Measurements from ENCODE around the gene UNC119. TPM values are rescaled to one million over a fixed set of nuclear protein-coding genes. Genes with fewer than 3 reads are reported as not detected.
A peak's percentile ranks its signal among the peaks of the same experiment; 100 is the strongest.

The UNC119 gene
- total and polyA plus RNA-seq, 2 of the 13 experiments (the other 11 are each of a cell fraction or from before 2014, with no cell fraction given): 10.4 to 63.1 TPM

DNA sequence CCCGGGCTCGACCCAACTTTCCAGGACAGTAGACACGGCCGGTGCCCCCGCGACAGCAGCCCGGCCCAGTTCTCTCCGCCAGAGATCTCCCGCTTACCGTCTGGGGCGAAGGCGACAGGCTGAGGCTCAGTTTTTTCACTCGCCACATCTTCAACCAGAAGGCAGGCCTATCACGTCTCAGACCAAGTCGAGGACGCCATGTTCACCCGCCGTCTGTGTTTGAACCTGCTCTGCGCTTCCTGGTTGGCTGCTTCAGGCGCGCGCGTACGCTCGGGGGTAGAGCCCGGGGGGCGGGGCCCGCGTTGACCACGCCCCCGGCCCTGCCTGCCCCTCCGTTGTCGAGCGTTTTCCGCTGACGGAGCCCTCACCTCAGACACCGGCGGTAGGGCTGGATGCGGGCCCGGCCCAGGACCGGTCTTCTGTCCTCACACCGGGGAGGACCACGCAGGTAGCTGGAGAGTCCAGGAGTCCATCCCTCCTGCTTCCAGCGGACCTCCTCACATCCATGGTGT is 46.4 kb upstream of the UNC119 start, which contains the start of gene SPAG5 (continued):
- TF ChIP-seq, protein P1, sequence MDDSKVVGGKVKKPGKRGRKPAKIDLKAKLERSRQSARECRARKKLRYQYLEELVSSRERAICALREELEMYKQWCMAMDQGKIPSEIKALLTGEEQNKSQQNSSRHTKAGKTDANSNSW (CRISPR knock-in tag; IDR thresholded peaks at IDR 0.05; ENCODE audit: borderline replicate concordance): no peak
- TF ChIP-seq JARID2 (CRISPR knock-in tag; IDR thresholded peaks at IDR 0.05; ENCODE audit: insufficient replicate concordance) (no peak), MED8 (CRISPR knock-in tag; IDR thresholded peaks at IDR 0.05; ENCODE audit: insufficient replicate concordance) (peak; percentile 78), ZNF326 (CRISPR knock-in tag; IDR thresholded peaks at IDR 0.05; ENCODE audit: borderline replicate concordance) (no peak), ZNF563 (CRISPR knock-in tag; IDR thresholded peaks at IDR 0.05) (peak; percentile 65; the same call in 1 of the 2 replicates), ZNF879 (CRISPR knock-in tag; IDR thresholded peaks at IDR 0.05) (no peak), YEATS2 (CRISPR knock-in tag; IDR thresholded peaks at IDR 0.05; ENCODE audit: borderline replicate concordance) (no peak), FLYWCH1 (CRISPR knock-in tag; IDR thresholded peaks at IDR 0.05) (no peak), MEIS1 (CRISPR knock-in tag; IDR thresholded peaks at IDR 0.05; ENCODE audit: borderline replicate concordance) (no peak), ZNF317 (CRISPR knock-in tag; IDR thresholded peaks at IDR 0.05) (peak; percentile 65; the same call in 1 of the 2 replicates), SMAD9 (CRISPR knock-in tag; IDR thresholded peaks at IDR 0.05) (no peak), ZNF234 (CRISPR knock-in tag; conservative IDR thresholded peaks at IDR 0.05) (no peak), ELF4 (CRISPR knock-in tag; IDR thresholded peaks at IDR 0.05; ENCODE audit: borderline replicate concordance) (no peak)
- TF ChIP-seq, protein P2, sequence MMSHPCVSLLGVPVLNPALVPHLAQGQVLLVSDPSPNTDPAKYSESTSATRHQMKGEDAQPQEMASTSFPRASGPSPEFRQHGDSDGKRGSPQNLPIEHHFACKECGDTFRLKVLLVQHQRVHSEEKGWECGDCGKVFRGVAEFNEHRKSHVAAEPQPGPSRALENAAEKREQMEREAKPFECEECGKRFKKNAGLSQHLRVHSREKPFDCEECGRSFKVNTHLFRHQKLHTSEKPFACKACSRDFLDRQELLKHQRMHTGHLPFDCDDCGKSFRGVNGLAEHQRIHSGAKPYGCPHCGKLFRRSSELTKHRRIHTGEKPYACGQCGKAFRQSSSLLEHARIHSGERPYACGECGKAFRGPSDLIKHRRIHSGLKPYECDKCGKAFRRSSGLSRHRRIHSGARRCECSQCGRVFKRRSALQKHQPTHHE (CRISPR knock-in tag; IDR thresholded peaks at IDR 0.05; ENCODE audit: borderline replicate concordance): no peak
- TF ChIP-seq, protein P3, sequence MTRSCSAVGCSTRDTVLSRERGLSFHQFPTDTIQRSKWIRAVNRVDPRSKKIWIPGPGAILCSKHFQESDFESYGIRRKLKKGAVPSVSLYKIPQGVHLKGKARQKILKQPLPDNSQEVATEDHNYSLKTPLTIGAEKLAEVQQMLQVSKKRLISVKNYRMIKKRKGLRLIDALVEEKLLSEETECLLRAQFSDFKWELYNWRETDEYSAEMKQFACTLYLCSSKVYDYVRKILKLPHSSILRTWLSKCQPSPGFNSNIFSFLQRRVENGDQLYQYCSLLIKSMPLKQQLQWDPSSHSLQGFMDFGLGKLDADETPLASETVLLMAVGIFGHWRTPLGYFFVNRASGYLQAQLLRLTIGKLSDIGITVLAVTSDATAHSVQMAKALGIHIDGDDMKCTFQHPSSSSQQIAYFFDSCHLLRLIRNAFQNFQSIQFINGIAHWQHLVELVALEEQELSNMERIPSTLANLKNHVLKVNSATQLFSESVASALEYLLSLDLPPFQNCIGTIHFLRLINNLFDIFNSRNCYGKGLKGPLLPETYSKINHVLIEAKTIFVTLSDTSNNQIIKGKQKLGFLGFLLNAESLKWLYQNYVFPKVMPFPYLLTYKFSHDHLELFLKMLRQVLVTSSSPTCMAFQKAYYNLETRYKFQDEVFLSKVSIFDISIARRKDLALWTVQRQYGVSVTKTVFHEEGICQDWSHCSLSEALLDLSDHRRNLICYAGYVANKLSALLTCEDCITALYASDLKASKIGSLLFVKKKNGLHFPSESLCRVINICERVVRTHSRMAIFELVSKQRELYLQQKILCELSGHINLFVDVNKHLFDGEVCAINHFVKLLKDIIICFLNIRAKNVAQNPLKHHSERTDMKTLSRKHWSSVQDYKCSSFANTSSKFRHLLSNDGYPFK (CRISPR knock-in tag; IDR thresholded peaks at IDR 0.05; ENCODE audit: borderline replicate concordance): no peak; the same call in 1 of the 2 replicates
- TF ChIP-seq, protein P4, sequence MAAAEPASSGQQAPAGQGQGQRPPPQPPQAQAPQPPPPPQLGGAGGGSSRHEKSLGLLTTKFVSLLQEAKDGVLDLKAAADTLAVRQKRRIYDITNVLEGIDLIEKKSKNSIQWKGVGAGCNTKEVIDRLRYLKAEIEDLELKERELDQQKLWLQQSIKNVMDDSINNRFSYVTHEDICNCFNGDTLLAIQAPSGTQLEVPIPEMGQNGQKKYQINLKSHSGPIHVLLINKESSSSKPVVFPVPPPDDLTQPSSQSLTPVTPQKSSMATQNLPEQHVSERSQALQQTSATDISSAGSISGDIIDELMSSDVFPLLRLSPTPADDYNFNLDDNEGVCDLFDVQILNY (CRISPR knock-in tag; conservative IDR thresholded peaks at IDR 0.05): peak; percentile 96
- TF ChIP-seq, protein P5, sequence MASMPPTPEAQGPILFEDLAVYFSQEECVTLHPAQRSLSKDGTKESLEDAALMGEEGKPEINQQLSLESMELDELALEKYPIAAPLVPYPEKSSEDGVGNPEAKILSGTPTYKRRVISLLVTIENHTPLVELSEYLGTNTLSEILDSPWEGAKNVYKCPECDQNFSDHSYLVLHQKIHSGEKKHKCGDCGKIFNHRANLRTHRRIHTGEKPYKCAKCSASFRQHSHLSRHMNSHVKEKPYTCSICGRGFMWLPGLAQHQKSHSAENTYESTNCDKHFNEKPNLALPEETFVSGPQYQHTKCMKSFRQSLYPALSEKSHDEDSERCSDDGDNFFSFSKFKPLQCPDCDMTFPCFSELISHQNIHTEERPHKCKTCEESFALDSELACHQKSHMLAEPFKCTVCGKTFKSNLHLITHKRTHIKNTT (CRISPR knock-in tag; IDR thresholded peaks at IDR 0.05): no peak
- TF ChIP-seq, protein P6, sequence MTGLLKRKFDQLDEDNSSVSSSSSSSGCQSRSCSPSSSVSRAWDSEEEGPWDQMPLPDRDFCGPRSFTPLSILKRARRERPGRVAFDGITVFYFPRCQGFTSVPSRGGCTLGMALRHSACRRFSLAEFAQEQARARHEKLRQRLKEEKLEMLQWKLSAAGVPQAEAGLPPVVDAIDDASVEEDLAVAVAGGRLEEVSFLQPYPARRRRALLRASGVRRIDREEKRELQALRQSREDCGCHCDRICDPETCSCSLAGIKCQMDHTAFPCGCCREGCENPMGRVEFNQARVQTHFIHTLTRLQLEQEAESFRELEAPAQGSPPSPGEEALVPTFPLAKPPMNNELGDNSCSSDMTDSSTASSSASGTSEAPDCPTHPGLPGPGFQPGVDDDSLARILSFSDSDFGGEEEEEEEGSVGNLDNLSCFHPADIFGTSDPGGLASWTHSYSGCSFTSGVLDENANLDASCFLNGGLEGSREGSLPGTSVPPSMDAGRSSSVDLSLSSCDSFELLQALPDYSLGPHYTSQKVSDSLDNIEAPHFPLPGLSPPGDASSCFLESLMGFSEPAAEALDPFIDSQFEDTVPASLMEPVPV (CRISPR knock-in tag; IDR thresholded peaks at IDR 0.05): no peak; the same call in 1 of the 2 replicates
- TF ChIP-seq, protein P7, sequence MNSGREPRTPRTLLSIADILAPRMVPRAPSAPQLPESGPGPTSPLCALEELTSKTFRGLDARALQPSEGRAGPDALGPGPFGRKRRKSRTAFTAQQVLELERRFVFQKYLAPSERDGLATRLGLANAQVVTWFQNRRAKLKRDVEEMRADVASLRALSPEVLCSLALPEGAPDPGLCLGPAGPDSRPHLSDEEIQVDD (CRISPR knock-in tag; IDR thresholded peaks at IDR 0.05; ENCODE audit: borderline replicate concordance): no peak
